NCI-H748 (cell line): ENCODE results near the gene FERMT3.
A peak's percentile ranks its signal among the peaks of the same experiment; 100 is the strongest.

ENCODE experiments used
- DNase-seq: peaks from one replicate; lab custom pipeline; 2025; ENCODE audit not compliant: unreplicated experiment; lab: John Stamatoyannopoulos, UW

FERMT3 gene

DNA sequence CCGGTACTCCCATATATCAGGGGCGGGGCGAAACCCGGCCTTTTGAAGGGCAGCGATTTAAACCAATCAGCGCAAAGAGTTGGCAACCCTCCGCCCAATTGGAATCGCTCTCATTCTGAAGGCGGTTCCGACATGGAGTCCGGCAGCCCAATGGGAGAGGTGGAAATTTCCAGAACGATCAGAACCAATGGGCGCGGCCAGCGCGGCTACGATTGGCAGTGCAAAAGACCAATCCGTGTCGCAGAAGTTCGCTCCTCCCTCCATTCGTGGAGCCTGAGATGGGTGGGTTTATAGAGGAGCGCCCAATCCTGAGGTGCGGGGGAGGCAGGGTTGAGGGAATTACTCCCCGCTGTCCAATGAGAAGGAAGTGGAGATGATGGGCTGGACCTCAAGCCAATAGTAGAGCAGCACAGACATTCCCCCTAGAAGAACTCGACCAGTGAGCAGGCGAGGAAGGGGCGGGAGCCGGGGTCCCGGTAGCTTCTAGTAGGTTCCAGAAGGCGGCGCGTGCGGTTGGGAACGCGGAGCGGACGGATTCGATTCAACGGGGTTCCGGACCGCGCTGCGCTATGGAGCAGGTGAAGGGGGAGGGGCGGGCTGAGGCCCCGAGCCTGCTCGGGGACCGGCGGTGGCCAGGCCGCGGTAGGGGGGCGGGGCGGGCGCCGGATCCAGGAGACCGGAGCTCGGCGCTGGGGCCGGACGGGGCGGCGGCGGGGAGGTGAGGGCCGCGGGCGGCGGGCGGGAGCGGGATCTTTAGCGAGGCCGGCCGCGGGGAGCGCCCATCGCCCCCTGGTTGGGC lies 20.6 kb upstream of the FERMT3 start, which contains the start of gene STIP1:
STIP1 (plus strand) TSS at position 479 of the 799 bp plus-strand sequence; CDS start at position 570, 91 bp downstream.
- peak; percentile 100 for DNase-seq

- DNase-seq, result peak; percentile 26
Observed at GRCh38 chr11:64186492-64187165, 19.9 kb upstream of the FERMT3 start.

DNA sequence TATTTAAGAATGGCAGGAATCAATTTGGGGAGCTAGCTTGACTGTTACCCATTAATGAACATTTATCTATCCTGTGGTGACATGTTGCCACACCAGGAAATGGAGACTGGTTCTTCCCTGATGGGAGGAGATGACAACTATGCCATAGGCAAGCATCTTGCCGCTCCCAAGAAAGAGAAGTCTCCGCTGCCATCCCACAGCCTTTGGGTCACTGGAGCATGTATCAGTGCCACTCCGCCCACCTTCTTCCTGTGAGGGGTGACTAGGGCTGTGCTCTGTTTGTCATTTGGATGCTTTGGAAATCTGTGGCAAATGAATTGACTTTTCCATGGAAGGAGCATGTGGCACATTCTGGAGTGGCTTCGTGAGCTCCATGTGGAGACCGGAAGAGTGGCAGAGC lies 14.1 kb upstream of the FERMT3 start:
- no peak for DNase-seq

DNA sequence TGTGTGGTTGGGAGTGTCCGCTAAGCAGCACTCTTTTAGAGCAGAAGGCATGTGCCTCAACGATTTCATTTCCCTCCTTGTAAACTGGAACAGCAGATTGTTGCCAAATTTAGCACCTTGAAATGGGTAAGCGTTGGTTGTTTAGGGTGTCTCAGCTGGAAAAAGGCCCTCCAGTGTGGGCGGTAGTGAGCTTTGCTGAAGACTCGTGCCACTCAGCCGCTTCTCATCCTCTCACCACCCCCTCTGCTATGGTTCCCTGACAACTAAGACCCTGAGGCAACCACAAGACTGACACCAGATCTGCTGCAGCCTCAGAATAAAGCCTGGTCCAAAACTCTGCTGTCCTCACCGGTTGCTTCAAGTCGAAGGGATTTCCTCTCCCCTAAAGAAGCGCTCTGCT lies 9.9 kb upstream of the FERMT3 start:
- no peak for DNase-seq

- DNase-seq, result no peak
Observed at GRCh38 chr11:64198511-64198910, 8.0 kb upstream of the FERMT3 start.

GRCh38 chr11:64201543-64201942 lies 5.0 kb upstream of the FERMT3 start:
- DNase-seq, result no peak

DNA sequence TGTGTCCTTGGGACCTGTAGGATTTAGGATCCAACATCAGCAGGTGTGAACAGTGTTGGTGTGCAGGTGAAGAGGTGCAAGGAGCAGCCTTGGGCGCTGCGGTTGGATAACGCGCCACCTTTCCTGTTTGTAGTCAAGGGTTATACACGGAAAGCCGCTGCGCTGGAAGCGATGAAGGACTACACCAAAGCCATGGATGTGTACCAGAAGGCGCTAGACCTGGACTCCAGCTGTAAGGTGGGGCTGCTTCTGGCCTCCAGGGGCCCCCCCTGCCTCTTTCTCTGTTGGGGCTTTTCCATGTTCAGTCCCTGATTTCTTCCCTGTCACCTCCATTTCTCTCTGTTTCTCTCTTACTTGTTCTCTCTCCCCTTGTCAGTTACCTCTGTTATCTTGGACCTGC lies 3.5 kb upstream of the FERMT3 start:
- DNase-seq, result no peak

- no peak for DNase-seq
Observed at GRCh38 chr11:64203421-64204079, 3.0 kb upstream of the FERMT3 start.

GRCh38 chr11:64204080-64204440 lies 2.5 kb upstream of the FERMT3 start:
- no peak for DNase-seq

DNA sequence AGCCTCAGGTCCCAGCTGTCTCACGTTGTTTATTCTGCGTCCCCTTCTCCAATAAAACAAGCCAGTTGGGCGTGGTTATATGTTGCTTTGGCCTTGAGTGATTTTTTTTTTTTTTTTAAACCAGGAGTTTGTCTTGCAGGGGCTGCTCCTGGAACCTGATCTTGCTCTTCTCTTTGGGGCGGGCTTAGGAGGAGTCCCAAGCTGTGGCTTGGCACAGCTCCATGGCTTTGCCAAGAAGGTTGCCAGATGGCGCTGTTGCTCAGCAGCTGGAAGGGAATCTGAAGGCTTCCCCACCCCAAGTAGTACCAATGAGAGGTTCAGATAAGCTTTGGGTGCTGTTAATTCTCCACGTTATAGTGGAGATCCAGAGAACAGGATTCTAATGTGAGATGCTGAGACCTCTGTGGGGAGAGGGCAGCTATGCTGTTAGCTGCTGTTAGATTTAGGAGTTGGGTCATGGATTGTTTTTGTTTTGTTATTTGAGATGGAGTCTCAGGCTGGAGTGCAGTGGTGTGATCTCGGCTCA lies 2.0 kb upstream of the FERMT3 start:
- peak; percentile 73 for DNase-seq

DNA sequence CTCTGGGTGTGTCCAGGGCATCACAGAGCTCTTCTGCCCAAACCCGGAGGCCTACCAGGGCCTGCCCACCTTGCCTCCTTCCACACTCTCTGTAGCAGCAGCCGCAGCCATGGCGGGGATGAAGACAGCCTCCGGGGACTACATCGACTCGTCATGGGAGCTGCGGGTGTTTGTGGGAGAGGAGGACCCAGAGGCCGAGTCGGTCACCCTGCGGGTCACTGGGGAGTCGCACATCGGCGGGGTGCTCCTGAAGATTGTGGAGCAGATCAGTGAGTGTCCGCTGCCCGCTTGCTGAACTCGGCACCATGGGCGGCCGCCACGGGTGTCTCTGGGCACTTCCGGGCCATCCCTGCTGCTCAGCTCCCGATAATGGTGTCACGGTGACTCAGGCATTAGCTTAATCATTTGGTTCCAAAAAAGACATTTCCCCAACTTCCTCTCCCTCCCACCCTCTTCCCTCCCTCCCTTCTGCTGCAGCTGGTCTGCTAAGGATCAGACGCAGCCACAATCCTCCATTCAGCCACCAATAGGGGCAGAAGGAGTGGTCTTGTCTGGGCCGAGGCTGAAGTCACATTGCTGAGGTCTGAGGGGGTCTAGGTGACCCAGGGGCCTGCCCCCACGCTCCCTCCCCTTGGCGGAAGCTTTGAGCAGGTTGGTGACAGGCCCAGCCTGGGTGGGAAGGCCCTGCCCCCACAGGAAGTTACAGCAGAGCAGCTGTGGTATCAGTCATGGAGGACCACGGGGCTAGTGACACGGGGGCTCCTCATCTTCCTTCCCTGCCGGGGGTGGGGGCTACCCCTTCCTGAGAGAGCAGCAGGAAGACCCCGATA lies 950 bp downstream of the FERMT3 start:
- DNase-seq, result no peak

GRCh38 chr11:64208086-64208795 lies 1.7 kb downstream of the FERMT3 start:
- DNase-seq, result no peak

DNA sequence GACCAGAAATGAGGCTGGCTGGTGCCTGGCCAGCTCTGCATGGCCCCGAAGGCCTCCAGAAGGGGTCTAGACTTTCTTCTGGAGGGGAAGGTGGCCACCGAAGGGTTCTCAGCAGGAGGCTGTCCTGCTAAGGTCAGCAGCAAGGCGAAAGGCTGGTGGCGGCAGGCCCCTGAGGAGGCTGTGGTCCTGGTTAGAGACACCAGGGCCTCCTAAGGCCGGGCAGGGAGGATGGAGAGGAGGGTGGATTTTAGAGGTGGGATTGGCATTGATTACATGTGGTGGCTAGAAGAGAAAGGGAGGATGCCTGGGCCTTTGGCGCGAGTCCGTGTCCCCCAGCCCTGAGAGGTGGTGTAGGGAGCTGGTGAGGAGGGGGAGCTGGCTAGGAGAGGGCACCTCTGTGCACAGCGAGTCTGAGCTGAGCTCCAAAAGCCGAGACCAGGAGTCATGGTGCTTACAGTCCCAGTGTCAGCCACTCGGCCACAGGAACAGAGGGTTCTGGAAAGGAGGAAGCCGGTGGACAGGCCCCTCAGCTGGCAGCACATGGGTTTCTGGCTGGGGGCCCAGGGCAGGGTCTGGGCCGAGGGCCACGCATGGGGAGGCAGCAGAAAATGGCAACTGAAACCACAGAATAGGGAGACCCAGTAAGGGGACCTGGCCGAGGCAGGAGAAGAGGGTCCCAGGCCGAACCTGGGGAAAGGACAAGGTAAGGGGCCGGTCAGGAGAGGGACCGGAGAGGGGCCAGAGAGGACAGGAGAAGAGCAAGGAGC lies 2.5 kb downstream of the FERMT3 start:
- DNase-seq, result no peak

GRCh38 chr11:64209563-64209843 lies 3.0 kb downstream of the FERMT3 start:
- DNase-seq, result no peak

- DNase-seq, result no peak
Observed at GRCh38 chr11:64210301-64211020, 3.9 kb downstream of the FERMT3 start.

DNA sequence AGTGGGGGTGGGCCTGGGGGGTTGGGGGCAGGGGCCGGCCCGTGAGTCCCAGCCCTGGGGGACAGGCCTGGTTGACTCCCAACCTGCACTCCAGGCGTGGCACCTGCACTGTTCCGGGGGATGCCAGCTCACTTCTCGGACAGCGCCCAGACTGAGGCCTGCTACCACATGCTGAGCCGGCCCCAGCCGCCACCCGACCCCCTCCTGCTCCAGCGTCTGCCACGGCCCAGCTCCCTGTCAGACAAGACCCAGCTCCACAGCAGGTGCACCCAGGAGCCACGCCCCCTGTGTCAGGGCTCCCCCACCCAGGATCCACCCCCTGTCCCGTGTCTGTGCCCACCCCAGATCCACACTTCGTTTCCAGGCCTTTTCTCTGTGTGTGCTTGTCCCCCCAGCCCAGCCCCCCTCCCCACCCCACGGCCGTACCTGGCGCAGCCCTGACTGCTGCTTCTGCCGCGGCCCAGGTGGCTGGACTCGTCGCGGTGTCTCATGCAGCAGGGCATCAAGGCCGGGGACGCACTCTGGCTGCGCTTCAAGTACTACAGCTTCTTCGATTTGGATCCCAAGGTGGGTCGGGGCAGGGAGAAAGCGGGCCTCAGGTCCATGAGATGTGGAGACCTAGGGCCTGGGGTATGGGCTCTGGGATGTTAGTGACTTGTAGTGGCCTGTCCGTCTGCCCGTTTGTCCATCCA lies 4.8 kb downstream of the FERMT3 start:
- DNase-seq, result no peak

- no peak for DNase-seq
Observed at GRCh38 chr11:64216879-64217278, 10.4 kb downstream of the FERMT3 start.

DNA sequence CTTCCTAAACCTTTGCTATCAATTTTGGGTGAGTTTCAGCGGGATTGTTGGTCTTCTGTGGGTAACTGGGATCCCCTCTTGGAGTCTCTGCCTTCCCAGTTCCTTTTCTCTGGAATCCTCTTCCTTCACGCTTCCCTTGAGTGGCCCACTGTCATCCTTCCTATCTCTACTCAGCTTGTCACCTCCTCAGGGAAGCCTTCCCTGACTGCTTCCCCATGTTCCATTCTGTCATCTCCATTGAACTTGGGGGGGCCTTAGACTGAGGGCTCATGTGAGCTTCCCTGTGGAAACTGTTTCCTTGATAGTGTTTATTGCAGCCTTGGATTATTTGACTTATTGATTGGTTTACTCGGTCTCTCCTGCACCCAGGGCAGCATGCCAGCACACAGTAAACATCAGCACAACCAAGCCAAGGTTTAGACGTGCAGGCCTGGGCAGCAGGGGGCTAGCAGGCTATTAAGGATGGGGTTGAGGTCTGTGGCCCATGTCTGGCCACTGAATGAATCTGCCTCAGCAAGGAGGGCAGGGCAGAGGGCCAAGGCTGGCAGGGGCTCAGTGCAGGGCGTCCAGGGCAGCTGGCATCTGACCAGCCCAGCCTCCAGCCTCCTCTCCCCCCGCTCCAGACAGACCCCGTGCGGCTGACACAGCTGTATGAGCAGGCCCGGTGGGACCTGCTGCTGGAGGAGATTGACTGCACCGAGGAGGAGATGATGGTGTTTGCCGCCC lies 12.3 kb downstream of the FERMT3 start:
- no peak for DNase-seq
